ENCODE results near the gene MID1.

The MID1 gene

DNA sequence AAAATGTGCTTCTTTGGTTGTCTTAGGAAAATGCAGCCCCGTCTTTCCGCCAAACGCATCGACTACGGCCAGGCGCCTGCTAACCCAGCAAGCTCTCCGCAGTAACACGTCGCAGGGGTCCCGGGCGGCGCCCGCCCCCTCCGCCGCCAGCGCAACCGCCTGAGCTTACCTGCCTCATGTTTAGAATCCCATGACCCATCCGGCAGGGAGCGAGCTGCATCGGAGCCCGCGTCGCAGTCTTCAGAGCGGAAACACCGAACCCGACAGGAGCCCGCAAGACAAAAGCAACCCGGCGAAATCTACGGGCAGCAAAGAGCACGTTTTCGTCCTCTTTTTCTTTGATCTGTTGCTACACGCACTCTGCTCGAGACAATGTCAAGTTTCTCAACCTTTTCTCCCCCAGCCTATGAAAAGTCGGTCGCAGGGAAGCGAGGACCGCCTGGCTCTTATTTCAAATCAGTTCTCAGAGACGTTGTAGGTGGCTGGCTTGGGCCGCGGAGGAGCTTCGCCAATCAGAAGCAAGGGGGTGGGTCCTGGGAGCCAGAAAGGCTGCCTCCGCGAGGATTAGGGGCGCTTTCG lies at the start of gene MID1:
Gene MID1 (minus strand): TSS at position 465 of the 579 bp plus-strand sequence. CDS start 53,038 bp downstream, outside the sequence.
- peak; percentile 35 for DNase-seq

DNA sequence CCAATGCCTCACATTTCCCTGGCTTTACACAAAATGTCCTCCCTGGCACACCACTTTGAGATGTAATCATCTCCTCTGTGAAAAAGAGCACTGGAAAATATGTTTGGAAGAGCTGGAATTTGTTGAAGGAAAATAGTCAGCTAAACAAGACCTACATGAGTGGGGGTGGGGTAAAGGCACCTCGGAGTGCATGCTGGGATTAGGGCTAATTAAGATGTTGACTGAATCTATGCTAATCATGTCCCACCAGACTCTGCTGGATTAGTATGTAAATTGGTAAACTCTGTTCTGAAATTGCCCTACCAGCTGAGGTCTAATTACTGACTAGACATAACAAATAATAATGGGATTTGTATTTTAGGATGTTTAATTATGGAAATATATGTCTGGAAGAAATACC lies 46.8 kb upstream of the MID1 start:
- DNase-seq = no peak

DNA sequence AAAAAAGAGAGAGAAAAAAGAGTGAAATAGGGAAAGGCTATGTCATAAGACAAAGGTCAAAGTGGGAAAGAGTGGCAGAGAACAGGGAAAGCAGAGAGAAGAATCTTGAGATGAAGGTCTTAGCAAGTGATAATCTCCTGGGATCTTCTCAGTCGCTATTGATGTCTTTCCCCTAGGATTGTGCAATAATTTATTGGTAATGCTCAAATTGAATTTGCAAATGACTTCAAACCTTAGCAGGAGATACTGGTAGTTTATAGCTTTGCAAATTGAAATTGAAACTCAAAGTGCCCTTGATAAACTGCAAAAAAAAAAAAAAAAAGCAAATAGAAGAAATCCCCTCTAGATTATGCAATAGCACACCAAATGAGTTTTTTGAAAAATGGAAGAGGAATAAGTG lies 45.7 kb upstream of the MID1 start:
- no peak for DNase-seq

DNA sequence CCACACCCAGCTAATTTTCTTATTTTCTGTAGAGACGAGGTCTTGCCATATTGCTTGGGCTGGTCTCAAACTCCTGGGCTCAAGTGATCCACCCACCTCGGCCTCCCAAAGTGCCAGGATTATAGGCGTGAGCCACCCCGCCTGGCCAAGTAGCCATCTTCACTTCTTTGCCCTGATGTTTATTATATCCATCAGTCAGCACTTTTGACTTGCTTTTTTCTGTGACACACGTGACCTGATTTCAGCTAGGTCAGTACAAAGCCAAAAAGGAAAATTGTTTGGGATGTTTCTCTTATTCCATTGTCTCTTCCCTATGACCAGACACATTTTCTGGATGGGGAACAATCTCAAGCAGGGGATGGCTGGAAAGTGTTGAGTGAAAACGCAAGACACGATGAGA lies 45.3 kb upstream of the MID1 start:
- DNase-seq = no peak

DNA sequence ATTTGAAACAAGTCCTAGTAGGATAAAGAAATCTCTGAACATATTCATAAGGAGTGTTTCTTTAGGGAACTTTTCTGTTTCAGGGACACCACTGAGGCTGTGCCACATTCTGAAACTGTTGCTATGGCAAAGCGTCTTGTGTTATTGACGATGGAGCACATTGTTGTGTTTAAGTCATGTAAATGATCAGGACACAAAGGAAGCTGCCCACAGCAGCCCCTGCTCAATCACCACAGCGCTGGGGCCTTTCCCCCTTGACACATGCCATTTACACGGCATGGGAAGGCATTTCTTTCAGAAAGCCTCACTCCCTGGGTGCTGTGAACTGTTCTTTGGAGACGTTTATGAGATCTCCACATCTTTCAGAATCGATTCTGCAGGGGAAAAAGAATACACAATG lies 39.8 kb upstream of the MID1 start:
- DNase-seq = no peak

GRCh38 chrX:10656214-10656613 lies 35.8 kb upstream of the MID1 start:
- DNase-seq = no peak

DNA sequence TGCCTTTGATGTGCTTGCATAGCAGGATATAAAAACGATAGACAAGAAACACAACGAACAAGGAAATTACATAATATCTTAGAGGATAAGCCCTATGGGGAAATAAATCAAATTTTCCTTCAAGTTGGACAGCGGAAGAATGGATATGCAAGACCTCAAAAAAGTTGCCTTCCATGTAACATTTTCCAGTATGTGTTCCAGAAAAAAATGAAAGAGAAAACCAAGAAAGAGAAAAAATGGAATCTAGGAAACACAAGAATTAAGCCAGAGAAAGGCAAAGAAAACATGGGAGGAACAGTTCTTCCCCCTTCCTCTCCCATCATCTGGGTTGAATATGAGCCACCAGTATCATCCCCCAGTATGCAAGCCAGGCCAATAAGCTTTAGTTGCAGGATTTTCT lies 34.6 kb upstream of the MID1 start:
- DNase-seq = no peak

DNA sequence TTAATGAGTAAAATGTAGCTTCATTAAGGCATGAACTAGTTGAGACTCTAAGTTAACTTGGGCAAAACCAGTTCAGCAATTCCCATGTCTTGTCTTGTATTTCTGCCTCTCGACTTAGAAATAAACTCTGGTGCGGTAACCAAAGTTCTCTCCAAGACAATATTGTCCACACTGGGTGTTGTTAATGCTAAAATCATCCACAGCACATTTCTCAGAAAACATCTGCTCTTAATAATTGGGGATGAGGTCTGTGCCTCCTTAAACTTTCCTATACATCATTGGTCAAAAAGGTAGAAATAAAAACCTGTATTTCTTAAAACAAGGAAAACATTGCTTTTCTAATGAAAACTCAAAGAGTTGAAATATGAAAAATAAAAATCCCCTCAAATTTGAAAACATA lies 32.9 kb upstream of the MID1 start:
- DNase-seq = no peak

DNA sequence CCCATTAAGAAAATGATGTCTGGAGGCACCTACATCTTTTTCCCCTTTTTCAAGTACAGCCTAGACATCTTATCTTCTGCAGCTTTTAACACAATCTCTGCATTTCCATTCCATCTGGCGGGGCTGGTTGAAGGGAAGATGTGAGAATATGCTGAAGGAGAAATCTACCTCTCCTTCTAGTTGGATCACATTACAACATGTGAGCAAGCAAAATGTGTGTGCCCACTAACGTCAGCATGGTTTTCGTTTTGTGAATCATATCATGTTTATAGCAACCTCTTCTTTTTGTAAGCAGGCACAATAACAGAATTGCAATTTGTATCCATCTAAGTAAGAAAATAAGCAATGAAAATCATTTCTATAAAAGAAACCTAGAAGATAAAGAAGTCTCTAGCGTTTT lies 28.9 kb upstream of the MID1 start:
- no peak for DNase-seq

GRCh38 chrX:10648614-10649013 lies 28.2 kb upstream of the MID1 start:
- DNase-seq = no peak

- no peak for DNase-seq
These were observed 16.5 kb upstream of the MID1 start for GRCh38 chrX:10636851-10637250.

DNA sequence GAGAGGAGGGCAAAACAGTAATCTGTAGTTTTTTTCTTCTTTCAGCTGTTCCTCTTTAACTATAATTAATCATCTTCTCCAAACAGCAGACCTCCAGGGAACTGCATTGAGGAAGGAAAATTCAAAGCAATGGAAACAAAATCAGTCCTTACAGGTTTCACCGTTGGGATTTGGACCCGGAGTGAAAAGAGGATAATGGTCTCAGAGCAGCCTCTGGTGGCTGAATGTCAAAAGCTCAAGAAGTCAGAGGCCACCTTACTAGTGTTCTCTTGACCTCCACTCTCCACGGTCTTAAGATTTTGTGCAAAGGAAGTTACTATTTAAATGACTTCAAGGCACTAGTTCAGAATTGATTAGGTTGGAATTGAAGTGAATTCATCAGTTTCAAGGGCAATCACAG lies 16.0 kb upstream of the MID1 start:
- no peak for DNase-seq

DNA sequence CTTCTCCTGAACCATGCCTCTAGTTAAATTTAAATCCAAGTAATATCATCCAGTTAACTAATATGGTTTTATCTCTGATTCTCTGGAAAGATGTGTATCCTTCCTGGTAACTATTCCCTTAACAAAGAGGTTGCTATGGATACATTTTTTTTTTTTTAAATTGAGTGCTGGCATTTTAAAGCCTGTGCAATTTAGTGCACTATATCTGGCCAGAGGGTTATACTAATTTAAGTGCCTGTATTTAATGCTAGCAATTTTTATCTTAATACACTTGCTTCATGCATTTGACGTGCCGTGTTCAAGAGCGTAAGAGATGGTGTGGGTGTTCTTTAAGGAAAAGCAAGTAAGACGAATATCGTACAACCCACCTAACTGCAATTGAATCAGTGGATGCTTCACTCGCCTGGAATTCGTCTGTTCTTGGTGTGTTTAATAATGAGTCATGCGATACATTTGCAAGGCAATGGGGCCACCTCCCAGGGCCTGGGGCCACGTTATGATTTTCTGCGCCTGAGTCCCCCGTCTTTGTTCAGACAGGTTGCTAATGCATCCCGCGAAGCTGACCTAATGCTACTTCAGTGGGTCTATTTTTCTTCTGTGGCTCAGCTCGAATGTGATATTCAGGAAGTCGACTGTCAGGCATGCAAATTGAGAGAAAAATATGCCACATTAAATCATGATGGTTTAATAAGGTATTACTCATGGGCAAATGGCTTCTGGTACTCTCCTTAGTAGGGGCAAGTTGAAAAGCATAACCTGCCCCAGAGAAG lies 14.2 kb upstream of the MID1 start:
- peak; percentile 12 for DNase-seq

DNA sequence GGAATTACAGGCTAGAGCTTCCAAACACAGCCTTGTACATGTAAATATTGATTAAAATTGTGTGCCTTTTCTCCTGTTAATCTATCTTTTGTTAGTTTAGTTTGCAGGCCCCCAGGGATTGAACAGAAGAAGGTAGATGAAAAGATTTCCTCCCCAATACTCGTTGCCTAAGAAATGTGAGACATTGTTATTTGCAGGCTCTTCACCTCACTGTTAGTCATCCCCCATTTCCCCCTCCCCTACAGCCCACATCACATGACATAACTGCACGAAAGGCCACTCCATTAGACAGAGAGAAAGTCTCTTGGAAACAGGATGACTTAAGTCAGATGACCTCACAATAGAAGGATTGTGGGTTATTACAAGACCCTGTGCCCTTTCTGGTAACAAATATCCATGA lies 13.3 kb upstream of the MID1 start:
- DNase-seq = no peak

DNA sequence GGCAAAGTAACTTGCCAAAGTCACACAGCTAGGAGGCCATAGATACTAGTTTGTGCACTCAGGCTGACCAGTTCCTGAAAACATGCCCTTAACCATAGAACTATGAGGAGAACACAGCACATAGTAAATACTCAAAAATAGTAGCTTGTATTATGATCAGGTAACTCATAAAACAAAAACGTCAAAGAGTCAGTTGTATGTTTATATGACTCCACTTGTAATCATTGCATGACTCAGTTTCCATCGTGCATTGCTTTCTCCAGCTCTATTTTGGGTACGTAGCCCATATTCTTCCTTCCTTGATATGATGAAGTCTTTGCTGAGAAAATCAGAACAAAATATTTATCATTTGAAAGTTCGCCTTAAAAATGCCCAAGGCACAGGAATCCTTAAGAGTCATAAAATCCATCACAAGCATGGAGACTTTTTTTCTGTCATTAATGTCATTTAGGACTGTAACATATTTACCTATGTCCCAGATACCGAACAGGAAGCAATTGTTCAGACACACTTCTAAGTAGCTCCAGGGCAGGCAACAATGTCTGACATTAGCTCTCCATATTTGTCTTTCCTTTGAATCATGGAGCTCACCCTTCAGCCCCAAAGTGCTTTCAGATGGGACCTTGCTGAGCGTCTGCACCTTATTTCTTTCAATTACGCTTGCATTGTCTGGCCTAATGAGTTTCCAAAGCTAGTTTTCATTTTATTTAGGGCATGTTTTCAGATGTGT lies 11.2 kb upstream of the MID1 start:
- peak; percentile 12 for DNase-seq

DNA sequence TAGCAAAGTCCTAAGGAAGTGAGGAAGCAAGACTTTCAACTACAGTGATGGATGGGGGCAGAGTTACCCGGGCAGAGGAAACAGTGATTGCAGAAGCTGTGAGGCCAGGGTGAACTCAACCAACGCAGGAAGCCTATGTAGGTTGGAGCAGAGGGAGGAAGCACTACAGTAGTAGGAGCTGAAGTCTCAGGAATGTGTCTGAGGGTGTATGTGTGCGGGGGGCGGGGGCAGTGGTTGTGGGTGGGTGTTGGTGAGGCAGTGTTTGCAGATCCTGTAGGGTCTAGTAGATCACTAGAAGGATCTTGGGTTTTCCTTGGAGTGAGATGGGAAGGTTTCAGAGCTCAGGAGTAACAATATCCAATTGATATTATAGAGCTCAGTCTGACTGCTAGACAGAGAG lies 9.9 kb upstream of the MID1 start:
- DNase-seq = no peak

DNA sequence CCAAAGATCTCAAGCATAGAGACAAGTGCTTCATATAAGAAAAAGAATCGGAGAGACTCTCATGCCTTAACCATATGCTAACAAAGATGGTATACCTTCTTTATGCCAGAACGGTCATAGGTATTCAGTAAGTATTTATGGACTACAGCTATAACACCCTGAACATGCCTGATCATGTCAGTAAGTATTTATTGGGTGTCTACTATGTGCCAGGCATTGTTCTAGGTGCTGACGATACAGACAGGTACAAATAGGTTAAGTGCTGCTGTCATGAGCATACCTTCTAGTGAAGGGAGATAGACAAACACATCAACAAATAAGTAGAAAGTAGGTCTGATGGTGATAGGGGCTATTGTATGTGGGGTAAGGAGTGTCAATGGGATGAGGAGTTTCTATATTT lies 9.5 kb upstream of the MID1 start:
- no peak for DNase-seq

- DNase-seq = no peak
These were observed 8.5 kb upstream of the MID1 start for GRCh38 chrX:10628906-10629305.

DNA sequence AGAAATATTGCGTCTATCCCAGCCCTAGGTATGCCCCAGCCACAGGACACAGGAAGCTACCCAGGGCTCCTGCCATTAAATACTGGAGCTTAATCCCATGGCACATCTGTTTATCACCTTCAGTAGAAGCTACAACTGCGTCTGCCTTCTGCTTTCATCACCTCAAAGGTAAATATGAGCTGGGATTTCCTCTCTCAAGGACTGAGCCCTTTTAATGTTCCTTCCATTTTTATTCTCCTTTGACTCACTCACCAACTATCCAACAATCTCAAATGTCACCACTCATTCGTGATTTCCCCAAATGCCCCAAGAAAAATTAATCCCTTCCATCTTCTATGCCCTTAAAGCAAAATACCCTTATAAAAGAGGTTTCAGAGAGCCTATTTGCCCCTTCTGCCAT lies 1.8 kb upstream of the MID1 start:
- DNase-seq = no peak

DNA sequence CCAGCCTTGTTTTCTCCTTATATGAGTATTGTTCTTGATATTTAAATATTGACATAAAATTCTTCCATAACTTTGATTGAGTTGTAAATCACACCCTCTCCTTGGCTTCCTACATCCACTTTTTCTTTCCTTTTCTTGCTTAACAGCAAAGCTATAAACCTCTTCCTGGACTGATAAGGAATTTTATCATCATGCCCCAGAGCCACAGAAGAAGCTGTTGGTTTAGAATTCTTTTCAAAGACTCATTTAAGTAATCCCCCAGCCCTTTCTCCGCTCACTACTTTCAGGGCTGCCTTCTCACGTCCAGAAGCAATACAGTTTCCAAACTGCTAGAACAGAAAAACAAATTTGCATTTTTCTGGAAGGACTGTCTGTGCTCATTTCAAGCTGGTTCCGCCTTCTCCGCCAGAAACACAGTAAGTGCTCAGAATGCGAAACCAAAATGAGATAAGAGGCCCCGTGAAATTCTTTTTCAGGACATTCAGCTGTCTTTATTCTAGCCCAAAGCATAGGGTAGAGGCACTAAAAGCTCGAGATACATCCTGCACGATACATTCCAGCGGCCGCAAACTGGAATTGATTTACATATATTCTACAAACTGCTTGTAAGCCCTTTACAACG lies 849 bp downstream of the MID1 start:
- DNase-seq = no peak

DNA sequence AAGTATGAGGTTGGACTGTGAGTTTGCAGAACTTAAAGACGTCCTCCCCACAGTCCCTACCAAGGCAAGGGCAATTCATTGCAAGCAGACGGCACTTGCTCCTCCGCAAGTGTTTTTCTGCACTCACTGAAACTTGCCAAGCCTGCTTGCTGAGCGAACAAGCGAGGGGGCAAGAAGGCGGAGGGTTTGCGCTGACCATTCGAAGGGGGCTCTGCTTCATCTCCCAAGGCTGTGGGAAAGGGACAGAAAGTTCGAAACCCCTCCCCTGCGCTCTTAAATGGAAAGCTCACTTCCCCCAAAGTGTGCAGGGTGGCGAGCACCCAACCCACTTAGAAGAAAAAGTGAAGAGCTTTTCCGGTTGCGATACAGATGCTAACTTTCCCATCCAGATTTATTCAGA lies 1.4 kb downstream of the MID1 start:
- no peak for DNase-seq

DNA sequence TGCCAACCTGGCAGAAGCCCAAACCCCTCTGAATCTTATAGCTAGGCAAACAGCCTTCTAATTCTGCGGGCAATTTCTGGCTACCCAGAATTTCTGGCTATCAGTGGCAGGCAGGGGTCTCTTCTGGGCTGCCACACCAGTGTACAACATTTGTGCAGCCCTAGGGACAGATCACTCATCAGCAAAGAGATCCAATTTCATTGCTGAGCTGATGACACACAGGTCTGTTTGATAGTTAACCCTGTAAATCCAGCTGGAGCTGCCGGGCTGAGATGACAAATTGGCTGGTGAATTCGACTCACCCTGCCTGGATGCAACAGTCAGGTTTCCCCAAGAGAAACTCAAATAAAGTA lies 2.4 kb downstream of the MID1 start:
- no peak for DNase-seq

DNA sequence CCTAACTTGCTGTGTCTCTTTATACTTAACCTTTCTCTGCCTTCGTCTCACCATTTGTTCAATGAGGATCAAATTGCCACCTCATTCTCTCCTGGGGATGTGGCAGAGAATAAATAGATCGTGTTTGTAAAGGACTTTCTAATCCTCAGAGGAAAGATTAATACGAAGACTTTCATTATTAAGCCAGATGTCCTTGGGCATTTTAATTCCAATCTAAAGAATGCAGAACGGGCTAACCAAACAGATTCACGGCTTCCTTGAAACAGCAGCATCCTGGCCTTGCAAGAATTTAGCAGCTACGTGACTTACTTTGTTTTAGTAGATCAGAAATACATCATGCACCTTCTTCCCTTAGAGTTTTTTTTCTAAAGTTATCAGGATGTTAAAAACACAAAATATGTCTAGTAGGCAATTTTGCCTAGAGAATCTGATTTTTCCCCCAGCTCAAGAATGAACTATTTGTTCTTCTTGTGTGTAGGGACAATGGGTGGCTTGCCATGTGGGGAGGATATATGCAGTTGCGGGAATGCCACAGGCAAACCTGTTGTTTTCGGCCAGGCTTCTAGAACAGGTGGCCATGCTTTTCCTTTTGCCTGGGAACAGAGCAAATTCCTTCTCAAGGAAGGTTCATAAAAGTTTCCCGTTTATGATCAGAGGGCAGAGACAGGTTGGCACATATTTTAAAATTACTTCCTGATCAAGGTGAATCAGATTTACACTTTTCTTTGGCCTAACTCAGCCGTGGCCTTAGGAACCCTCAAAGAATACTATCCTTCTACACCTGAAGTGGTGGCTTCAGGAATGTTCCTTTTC lies 3.0 kb downstream of the MID1 start:
- no peak for DNase-seq
